GM12878 (cell line): ENCODE data around the gene RABEP1.

Experiments
- BCL11A ChIP-seq: IDR thresholded peaks from 2 replicates; pipeline ENCODE4 v1.6.1; 2011; ENCODE audit warnings: low read depth, low read length
- BHLHE40 ChIP-seq, 2 experiments: fragments of 450-650 bp in 1 of 2; IDR thresholded peaks; 2 replicates each; pipeline ENCODE4 v1.6.1; 2011 to 2017; ENCODE audit warnings: low read depth in 2 of 2, borderline replicate concordance in 1 of 2, improper control_type of control experiment in 1 of 2, low read length in 1 of 2, mild to moderate bottlenecking in 1 of 2
- ETV6 ChIP-seq, 2 experiments: fragments of 450-650 bp in 1 of 2; IDR thresholded peaks in 1 of 2; conservative IDR thresholded peaks in 1 of 2; 2 replicates each; pipeline ENCODE4 v1.6.1; 2014; ENCODE audit warnings: antibody characterized with exemption in 1 of 2, borderline replicate concordance in 1 of 2, low read depth in 1 of 2, mild to moderate bottlenecking in 1 of 2, moderate library complexity in 1 of 2
- POLR2A ChIP-seq: IDR thresholded peaks from 2 replicates; pipeline ENCODE4 v1.6.1; 2011; ENCODE audit warnings: low read depth, mild to moderate bottlenecking, low read length
- RUNX3 ChIP-seq: IDR thresholded peaks from 2 replicates; pipeline ENCODE4 v1.6.1; 2012; ENCODE audit warnings: low read length, inconsistent platforms
- SP1 ChIP-seq: IDR thresholded peaks from one replicate; pipeline ENCODE4 v1.6.1; 2011; ENCODE audit warnings: low read depth, low read length
- SREBF1 ChIP-seq: IDR thresholded peaks from 2 replicates; pipeline ENCODE4 v1.6.1; 2012; ENCODE audit warnings: mild to moderate bottlenecking, low read length
- TBL1XR1 ChIP-seq: IDR thresholded peaks from 2 replicates; pipeline ENCODE4 v1.6.1; 2012; ENCODE audit warnings: low read depth, low read length, improper control_type of control experiment
- USF2 ChIP-seq: IDR thresholded peaks from 2 replicates; pipeline ENCODE4 v1.6.1; 2011; ENCODE audit warnings: low read depth, low read length, improper control_type of control experiment, borderline replicate concordance
- ZNF384 ChIP-seq: IDR thresholded peaks from 2 replicates; pipeline ENCODE4 v1.6.1; 2012; ENCODE audit warnings: low read depth, mild to moderate bottlenecking, low read length, improper control_type of control experiment, borderline replicate concordance

GRCh38 chr17:5429191-5429887, 147.3 kb downstream of the RABEP1 start:
- TF ChIP-seq ZNF384 (no peak), RUNX3 (no peak), SP1 (no peak), SREBF1 (no peak), BCL11A (no peak), ETV6 (conservative IDR thresholded peaks at IDR 0.05 in 1 of 2, IDR thresholded peaks at IDR 0.05 in 1 of 2; ENCODE audit: borderline replicate concordance in 1 of 2, low read depth in 1 of 2) (no peak), POLR2A (no peak), USF2 (no peak), TBL1XR1 (no peak), BHLHE40 (IDR thresholded peaks at IDR 0.05; ENCODE audit: borderline replicate concordance in 1 of 2, low read depth in 2 of 2, low read length in 1 of 2) (no peak)
